Adrenal gland (tissue), 5 donors: ENCODE data around the gene CNGB1.

Experiments
- POLR2A ChIP-seq, 2 donors: fragments of 450-650 bp; IDR thresholded peaks; one replicate each; pipeline ENCODE4 v1.6.1; 2017; ENCODE audit warnings: antibody characterized with exemption in 2 of 2, mild to moderate bottlenecking in 2 of 2, moderate library complexity in 1 of 2
- TF ChIP-seq, protein P1 (sequence below), 6 experiments: fragments of 450-650 bp in 4 of 6; fragments of 200-600 bp in 2 of 6; sonication (generic) in 1 of 6; IDR thresholded peaks; 1 replicate in 5 of 6; 2 replicates in 1 of 6; pipeline versions ENCODE4 v1.5.1 to v1.8.0; 2016 to 2021; ENCODE audit warnings: antibody characterized with exemption in 6 of 6, mild to moderate bottlenecking in 2 of 6, moderate library complexity in 1 of 6
- donor health status: DM: no; HTN: no; CAD: no.

DNA sequence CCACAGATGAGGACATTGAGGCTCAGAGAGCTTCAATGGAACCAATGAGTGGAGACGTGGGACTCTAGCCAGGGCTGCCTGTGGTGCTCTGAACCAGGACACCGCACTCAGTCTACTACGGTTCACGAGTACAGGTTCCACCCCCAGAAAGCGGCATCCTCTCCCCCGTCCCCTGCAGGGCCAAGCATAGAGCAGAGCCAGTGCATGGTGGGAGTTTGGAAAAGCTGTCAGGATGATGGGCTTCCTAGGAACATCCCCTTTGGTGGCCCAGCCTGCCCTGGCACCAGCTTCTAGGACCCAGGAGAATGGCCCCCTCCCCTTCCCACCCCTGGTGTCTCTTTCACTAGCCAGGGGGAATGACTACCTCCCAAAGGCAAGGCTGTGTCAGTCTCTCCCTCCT, 21.2 kb upstream of the CNGB1 start:
- no peak for TF ChIP-seq POLR2A (IDR thresholded peaks at IDR 0.05)
- TF ChIP-seq, protein P1, sequence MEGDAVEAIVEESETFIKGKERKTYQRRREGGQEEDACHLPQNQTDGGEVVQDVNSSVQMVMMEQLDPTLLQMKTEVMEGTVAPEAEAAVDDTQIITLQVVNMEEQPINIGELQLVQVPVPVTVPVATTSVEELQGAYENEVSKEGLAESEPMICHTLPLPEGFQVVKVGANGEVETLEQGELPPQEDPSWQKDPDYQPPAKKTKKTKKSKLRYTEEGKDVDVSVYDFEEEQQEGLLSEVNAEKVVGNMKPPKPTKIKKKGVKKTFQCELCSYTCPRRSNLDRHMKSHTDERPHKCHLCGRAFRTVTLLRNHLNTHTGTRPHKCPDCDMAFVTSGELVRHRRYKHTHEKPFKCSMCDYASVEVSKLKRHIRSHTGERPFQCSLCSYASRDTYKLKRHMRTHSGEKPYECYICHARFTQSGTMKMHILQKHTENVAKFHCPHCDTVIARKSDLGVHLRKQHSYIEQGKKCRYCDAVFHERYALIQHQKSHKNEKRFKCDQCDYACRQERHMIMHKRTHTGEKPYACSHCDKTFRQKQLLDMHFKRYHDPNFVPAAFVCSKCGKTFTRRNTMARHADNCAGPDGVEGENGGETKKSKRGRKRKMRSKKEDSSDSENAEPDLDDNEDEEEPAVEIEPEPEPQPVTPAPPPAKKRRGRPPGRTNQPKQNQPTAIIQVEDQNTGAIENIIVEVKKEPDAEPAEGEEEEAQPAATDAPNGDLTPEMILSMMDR (IDR thresholded peaks at IDR 0.05) = no peak
